Measurements from ENCODE around the gene MCM6. TPM values are rescaled to one million over a fixed set of nuclear protein-coding genes. Genes with fewer than 3 reads are reported as not detected.

The MCM6 gene
- total RNA-seq, 1 donor from 2014 or later, result 62.5 TPM

- Histone ChIP-seq H3K4me1 (no peaks in the 10 kb centered on the region), H3K36me3 (no peaks in the 10 kb centered on the region), H3K4me3 (no peak overlapping the region), H3K27me3 (no peaks in the 10 kb centered on the region), H3K27ac (no peak overlapping the region), H3K9me3 (no peaks in the 10 kb centered on the region)
- no peak for DNase-seq (ENCODE audit: low spot score in 2 of 2)
- intact Hi-C loops (cut with DNase I), result no loop called here
- TF ChIP-seq CTCF (IDR thresholded peaks at IDR 0.05), result no peak
These were observed 44.9 kb downstream of the MCM6 start for GRCh38 chr2:135831180-135831812.

- H3K9me3 ChIP-seq, result no peaks in the 10 kb centered on the region
- DNase-seq (ENCODE audit: low spot score in 2 of 2), result no peak
- no peak overlapping the region for H3K27ac ChIP-seq
- H3K27me3 ChIP-seq, result no peaks in the 10 kb centered on the region
- H3K36me3 ChIP-seq, result no peaks in the 10 kb centered on the region
- H3K4me1 ChIP-seq, result no peaks in the 10 kb centered on the region
- no peak for TF ChIP-seq CTCF (IDR thresholded peaks at IDR 0.05)
- intact Hi-C loops (cut with DNase I), result no loop called here
- H3K4me3 ChIP-seq, result no peak overlapping the region
These were observed 46.7 kb downstream of the MCM6 start for GRCh38 chr2:135829378-135830135.

GRCh38 chr2:135826544-135826943 lies 49.7 kb downstream of the MCM6 start:
- H3K4me1 ChIP-seq, result no peaks in the 10 kb centered on the region
- DNase-seq (ENCODE audit: low spot score in 2 of 2), result no peak
- no peaks in the 10 kb centered on the region for H3K27me3 ChIP-seq
- TF ChIP-seq CTCF (IDR thresholded peaks at IDR 0.05), result no peak
- intact Hi-C loops (cut with DNase I), result no loop called here
- H3K9me3 ChIP-seq, result peaks cover 0 to 5% of the 10 kb centered on the region in 2 donors
- H3K4me3 ChIP-seq, result no peak overlapping the region
- no peaks in the 10 kb centered on the region for H3K36me3 ChIP-seq
- no peak overlapping the region for H3K27ac ChIP-seq

- no peak for DNase-seq (ENCODE audit: low spot score in 2 of 2)
- H3K9me3 ChIP-seq, result peaks cover 0 to 5% of the 10 kb centered on the region in 2 donors
- no peaks in the 10 kb centered on the region for H3K4me1 ChIP-seq
- H3K4me3 ChIP-seq, result no peak overlapping the region
- no peak for TF ChIP-seq CTCF (IDR thresholded peaks at IDR 0.05)
- intact Hi-C loops (cut with DNase I), result no loop called here
- no peaks in the 10 kb centered on the region for H3K36me3 ChIP-seq
- H3K27ac ChIP-seq, result no peak overlapping the region
- no peaks in the 10 kb centered on the region for H3K27me3 ChIP-seq
These were observed 50.6 kb downstream of the MCM6 start for GRCh38 chr2:135825550-135826176.

GRCh38 chr2:135825131-135825530 lies 51.1 kb downstream of the MCM6 start:
- intact Hi-C loops (cut with DNase I), result no loop called here
- H3K27ac ChIP-seq, result no peak overlapping the region
- no peaks in the 10 kb centered on the region for H3K36me3 ChIP-seq
- TF ChIP-seq CTCF (IDR thresholded peaks at IDR 0.05), result no peak
- DNase-seq (ENCODE audit: low spot score in 2 of 2), result no peak
- H3K4me1 ChIP-seq, result no peaks in the 10 kb centered on the region
- no peaks in the 10 kb centered on the region for H3K27me3 ChIP-seq
- H3K4me3 ChIP-seq, result no peak overlapping the region
- peaks cover 0 to 5% of the 10 kb centered on the region in 2 donors for H3K9me3 ChIP-seq

Data from ascending aorta (tissue), 2 donors.